A673 (cell line): ENCODE results near the gene MITF. TPM values are rescaled to one million over a fixed set of nuclear protein-coding genes. Genes with fewer than 3 reads are reported as not detected.

Source experiments
- BruUV-seq: library from RNA; stranded (reverse); fragments of 400-500 nt; replicated peaks from 2 replicates; lab custom pipeline; 2021; lab: Mats Ljungman, UMichigan
- CTCF ChIA-PET: fragments of 300-600 bp; sonication (Branson Sonifier 250); formaldehyde crosslinking; loops from one replicate; lab custom pipeline; 2022; ENCODE audit warnings: antibody characterized with exemption; lab: Charles Lee
- POLR2A ChIA-PET: fragments of 300-600 bp; sonication (Branson Sonifier 250); formaldehyde crosslinking; loops from one replicate; lab custom pipeline; 2022; ENCODE audit warnings: antibody characterized with exemption; ENCODE audit not compliant: low non-redundant PET; lab: Charles Lee
- DNase-seq: peaks from one replicate; pipeline ENCODE4 v3.0.0-alpha.2; 2015; ENCODE audit warnings: low spot score
- H3K27ac ChIP-seq: fragments of 200-600 bp; sonication (generic); 2 replicates; pipeline ENCODE4 v1.5.1; 2016; ENCODE audit warnings: mixed run types, low read depth, mild to moderate bottlenecking, mixed read lengths, antibody characterized with exemption, low read length; ENCODE audit not compliant: poor library complexity, severe bottlenecking
- H3K27me3 ChIP-seq: fragments of 200-600 bp; sonication (generic); replicated peaks from 2 replicates; pipeline ENCODE4 v1.6.1; 2017; ENCODE audit warnings: mixed run types, low read depth, mild to moderate bottlenecking, mixed read lengths, antibody characterized with exemption, low read length; ENCODE audit not compliant: insufficient read depth, poor library complexity
- H3K36me3 ChIP-seq: fragments of 200-600 bp; sonication (generic); 2 replicates; pipeline ENCODE4 v1.6.1; 2016; ENCODE audit warnings: mixed run types, mild to moderate bottlenecking, mixed read lengths, antibody characterized with exemption, low read length; ENCODE audit not compliant: insufficient read depth, poor library complexity, severe bottlenecking
- H3K4me1 ChIP-seq: fragments of 200-600 bp; sonication (generic); 2 replicates; pipeline ENCODE4 v1.6.1; 2017; ENCODE audit warnings: mixed run types, mild to moderate bottlenecking, mixed read lengths, antibody characterized with exemption, low read length; ENCODE audit not compliant: insufficient read depth, poor library complexity, severe bottlenecking
- H3K4me3 ChIP-seq: fragments of 200-600 bp; sonication (generic); 2 replicates; pipeline ENCODE4 v1.5.1; 2016; ENCODE audit warnings: low read depth, mixed run types, mild to moderate bottlenecking, mixed read lengths, low read length; ENCODE audit not compliant: poor library complexity, severe bottlenecking
- H3K9me3 ChIP-seq: fragments of 200-600 bp; sonication (generic); 2 replicates; pipeline ENCODE4 v1.6.1; 2016; ENCODE audit warnings: mixed run types, low read depth, mild to moderate bottlenecking, mixed read lengths, antibody characterized with exemption, low read length; ENCODE audit not compliant: poor library complexity, severe bottlenecking
- CTCF ChIP-seq: fragments of 300-800, 200-600 bp; sonication (generic); conservative IDR thresholded peaks from 2 replicates; pipeline ENCODE4 v1.5.1; 2017; ENCODE audit warnings: low read depth, mild to moderate bottlenecking, antibody characterized with exemption, low read length, moderate library complexity, mixed read lengths
- EZH2 ChIP-seq: fragments of 200-600 bp; sonication (generic); IDR thresholded peaks from 2 replicates; pipeline ENCODE4 v1.6.1; 2017; ENCODE audit warnings: borderline replicate concordance, low read depth, mild to moderate bottlenecking, mixed read lengths, antibody characterized with exemption, low read length; ENCODE audit not compliant: poor library complexity, severe bottlenecking
- intact Hi-C: fragments of 100-400 bp; cut with micrococcal nuclease; formaldehyde crosslinking; loops from one replicate; pipeline ENCODE4 v1.10.0; 2022; ENCODE audit not compliant: unreplicated experiment
- total RNA-seq: library from RNA; stranded (reverse); gene quantifications from 2 replicates; pipeline ENCODE4 v1.2.3, GENCODE V29; 2021

Gene MITF
- total RNA-seq, 1 experiment from 2014 or later, result 0.52 TPM

DNA sequence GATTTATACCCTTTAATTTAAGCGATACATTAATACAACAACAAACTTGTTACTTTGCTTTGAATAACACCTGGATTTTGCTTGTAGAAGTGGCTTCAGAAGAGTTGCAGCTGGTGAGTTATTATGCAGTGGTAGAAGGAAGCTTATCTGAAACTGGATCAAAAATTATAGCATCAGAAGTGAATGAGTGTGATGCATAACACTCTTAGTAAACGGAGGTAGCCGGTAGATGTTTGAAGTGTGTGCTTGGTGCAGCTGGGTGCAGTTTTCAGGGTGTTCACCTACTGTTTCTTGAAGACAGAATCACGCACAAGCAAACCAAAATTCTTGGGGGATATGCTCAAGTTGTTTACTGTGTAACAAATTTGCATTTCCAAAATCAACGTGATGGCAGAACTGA is 103.1 kb downstream of the MITF start:
- ChIA-PET CTCF (no interaction called here), POLR2A (no interaction called here)
- no peak overlapping the region for H3K27ac ChIP-seq
- intact Hi-C loops, result no loop called here
- H3K4me3 ChIP-seq, result no peak overlapping the region
- no peak for DNase-seq
- no peaks in the 10 kb centered on the region for H3K9me3 ChIP-seq
- no peaks in the 10 kb centered on the region for H3K27me3 ChIP-seq
- no peaks in the 10 kb centered on the region for H3K4me1 ChIP-seq
- TF ChIP-seq EZH2, result no peak
- no peak for TF ChIP-seq CTCF
- BruUV-seq, result no TSS peak
- no peaks in the 10 kb centered on the region for H3K36me3 ChIP-seq

DNA sequence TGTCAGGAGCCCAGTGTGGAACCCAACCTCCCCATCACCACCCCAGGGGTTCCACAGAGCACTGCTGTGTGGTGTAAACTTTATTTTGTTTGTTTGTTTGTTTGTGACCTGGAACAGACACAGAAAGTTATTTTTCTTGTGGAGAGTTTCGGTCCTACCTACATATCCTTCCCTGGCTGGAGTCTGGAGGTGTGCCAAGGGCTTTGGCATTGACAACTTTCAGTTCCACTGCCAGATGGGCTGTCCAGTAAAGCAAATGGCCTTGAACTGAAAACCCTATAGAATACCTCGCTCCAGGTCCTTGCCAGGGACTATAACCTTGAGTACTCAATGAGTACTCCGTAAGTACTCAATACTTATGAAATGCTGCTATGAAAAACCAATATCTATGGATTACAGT is 103.5 kb downstream of the MITF start:
- ChIA-PET POLR2A (no interaction called here), CTCF (no interaction called here)
- no peak for DNase-seq

GRCh38 chr3:69844706-69845105 is 105.4 kb downstream of the MITF start:
- BruUV-seq, result no TSS peak
- Histone ChIP-seq H3K27ac (no peak overlapping the region), H3K27me3 (no peaks in the 10 kb centered on the region), H3K4me3 (no peak overlapping the region), H3K9me3 (no peaks in the 10 kb centered on the region), H3K4me1 (no peaks in the 10 kb centered on the region), H3K36me3 (no peaks in the 10 kb centered on the region)
- TF ChIP-seq EZH2 (no peak), CTCF (no peak)
- ChIA-PET POLR2A (no interaction called here), CTCF (no interaction called here)
- DNase-seq, result no peak
- intact Hi-C loops, result no loop called here

More for the DNA sequence above, 103.5 kb downstream of the MITF start:
- H3K4me3 ChIP-seq, result no peak overlapping the region
- intact Hi-C loops, result no loop called here
- no peaks in the 10 kb centered on the region for H3K36me3 ChIP-seq
- no peaks in the 10 kb centered on the region for H3K9me3 ChIP-seq
- no peaks in the 10 kb centered on the region for H3K4me1 ChIP-seq
- H3K27ac ChIP-seq, result no peak overlapping the region
- no peaks in the 10 kb centered on the region for H3K27me3 ChIP-seq
- TF ChIP-seq EZH2 (no peak), CTCF (no peak)
- no TSS peak for BruUV-seq
